Measurements from ENCODE around the gene TRIM69. TPM values are rescaled to one million over a fixed set of nuclear protein-coding genes. Genes with fewer than 3 reads are reported as not detected.
"Not testable (repeated sequence)": the region's sequence is repeated elsewhere in the genome, so short reads cannot be mapped to it uniquely, and the experiment has no call there.

TRIM69 gene
- total RNA-seq, 1 experiment from 2014 or later = 9.6 TPM

DNA sequence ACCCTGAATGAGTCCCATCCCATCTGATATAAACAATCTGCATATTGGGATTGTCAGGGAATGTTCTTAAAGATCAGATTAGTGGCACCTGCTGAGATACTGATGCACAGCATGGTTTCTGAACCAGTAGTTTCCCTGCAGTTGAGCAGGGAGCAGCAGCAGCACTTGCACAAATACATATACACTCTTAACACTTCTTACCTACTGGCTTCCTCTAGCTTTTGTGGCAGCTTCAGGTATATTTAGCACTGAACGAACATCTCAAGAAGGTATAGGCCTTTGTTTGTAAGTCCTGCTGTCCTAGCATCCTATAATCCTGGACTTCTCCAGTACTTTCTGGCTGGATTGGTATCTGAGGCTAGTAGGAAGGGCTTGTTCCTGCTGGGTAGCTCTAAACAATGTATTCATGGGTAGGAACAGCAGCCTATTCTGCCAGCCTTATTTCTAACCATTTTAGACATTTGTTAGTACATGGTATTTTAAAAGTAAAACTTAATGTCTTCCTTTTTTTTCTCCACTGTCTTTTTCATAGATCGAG, 20.5 kb upstream of the TRIM69 start:
- DNase-seq (ENCODE audit: low spot score) = no peak

GRCh38 chr15:44716983-44717602, 19.2 kb upstream of the TRIM69 start:
- DNase-seq (ENCODE audit: low spot score) = no peak

DNA sequence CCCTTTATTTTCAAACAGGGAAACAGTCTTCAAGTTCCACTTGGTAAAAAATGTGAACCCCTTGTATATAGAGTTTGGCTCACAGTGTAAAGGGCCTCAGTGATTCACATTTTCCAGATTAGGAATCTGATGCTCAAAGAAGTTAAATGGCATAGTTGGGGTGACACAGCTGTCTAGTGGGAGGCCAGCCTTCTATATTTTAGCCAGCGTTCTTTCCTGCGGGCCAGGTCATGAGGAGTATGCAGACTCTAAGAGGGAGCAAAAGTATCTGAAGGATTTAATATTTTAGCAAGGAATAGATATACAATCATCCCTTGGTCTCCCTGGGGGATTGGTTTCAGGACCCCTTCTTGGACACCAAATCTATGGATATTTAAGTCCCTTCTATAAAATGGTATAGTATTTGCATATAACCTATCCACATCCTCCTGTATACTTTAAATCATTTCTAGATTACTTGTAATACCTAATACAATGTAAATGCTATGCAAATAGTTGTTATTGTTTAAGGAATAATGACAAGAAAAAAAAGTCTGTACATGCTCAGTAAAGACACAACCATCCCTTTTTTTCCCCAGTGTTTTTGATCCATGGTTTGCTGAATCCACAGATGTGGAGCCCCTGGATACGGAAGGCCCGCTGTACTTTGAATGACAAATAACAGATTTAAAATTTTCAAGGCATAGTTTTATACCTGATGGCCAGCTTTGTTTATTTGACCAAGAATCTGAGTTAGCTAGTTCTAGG, 18.0 kb upstream of the TRIM69 start:
- DNase-seq (ENCODE audit: low spot score) = no peak

GRCh38 chr15:44718927-44719292, 17.4 kb upstream of the TRIM69 start:
- DNase-seq (ENCODE audit: low spot score) = no peak

- DNase-seq (ENCODE audit: low spot score) = no peak
Measured at GRCh38 chr15:44719293-44719999, 16.9 kb upstream of the TRIM69 start.

- DNase-seq (ENCODE audit: low spot score) = not testable (repeated sequence)
Measured at GRCh38 chr15:44720000-44720435, 16.3 kb upstream of the TRIM69 start.

DNA sequence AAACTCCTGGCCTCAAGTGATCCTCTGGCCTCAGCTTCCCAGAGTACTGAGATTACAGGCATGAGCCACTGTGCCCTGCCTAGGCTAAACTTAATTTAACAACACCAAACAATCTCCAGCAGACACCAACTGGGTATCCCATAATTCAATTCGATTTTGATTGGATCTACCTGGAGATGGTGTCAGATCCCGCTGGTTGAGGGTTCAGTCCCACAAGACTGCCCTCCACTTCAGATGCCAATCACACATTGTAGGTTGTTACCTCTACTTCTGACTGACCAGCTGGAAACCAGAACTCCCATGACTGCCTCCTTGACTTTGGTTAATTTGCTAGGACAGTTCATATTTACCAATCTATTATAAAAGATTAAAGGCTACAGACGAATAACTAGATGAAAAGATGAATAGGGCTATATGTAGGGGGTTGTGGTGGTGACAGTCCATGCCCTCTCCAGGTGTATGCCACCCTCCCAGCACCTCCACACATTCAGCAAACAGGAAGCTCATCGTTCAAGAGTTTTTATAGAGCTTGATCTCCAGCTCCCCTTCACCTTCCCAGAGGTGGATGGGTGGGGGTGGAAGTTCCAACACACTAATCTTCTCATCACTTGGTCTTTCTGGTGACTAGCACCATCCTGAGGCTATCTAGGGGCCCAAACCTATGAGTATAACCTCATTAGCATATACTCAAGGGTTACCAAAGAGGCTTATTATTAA, 15.7 kb upstream of the TRIM69 start:
- DNase-seq (ENCODE audit: low spot score) = no peak

GRCh38 chr15:44722011-44722410, 14.3 kb upstream of the TRIM69 start:
- no peak for DNase-seq (ENCODE audit: low spot score)

DNA sequence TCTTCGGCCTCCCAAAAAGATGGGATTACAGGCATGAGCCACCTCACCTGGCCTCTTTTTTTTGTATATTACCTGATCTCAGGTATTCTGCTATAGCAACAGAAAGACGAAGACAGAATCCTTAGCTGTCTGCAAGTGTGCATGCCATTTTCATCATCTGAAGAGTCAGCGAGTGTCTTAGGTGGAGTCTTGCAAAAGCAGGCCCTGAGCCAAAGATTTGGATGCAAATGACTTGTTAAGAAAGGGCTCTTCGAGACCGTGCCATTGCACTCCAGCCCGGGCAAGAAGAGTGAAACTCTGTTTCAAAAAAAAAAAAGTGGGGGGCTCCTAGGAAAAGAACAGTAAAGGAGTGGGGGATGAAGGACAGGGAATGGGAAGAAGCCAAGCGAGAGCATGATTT, 10.2 kb upstream of the TRIM69 start:
- DNase-seq (ENCODE audit: low spot score) = no peak

DNA sequence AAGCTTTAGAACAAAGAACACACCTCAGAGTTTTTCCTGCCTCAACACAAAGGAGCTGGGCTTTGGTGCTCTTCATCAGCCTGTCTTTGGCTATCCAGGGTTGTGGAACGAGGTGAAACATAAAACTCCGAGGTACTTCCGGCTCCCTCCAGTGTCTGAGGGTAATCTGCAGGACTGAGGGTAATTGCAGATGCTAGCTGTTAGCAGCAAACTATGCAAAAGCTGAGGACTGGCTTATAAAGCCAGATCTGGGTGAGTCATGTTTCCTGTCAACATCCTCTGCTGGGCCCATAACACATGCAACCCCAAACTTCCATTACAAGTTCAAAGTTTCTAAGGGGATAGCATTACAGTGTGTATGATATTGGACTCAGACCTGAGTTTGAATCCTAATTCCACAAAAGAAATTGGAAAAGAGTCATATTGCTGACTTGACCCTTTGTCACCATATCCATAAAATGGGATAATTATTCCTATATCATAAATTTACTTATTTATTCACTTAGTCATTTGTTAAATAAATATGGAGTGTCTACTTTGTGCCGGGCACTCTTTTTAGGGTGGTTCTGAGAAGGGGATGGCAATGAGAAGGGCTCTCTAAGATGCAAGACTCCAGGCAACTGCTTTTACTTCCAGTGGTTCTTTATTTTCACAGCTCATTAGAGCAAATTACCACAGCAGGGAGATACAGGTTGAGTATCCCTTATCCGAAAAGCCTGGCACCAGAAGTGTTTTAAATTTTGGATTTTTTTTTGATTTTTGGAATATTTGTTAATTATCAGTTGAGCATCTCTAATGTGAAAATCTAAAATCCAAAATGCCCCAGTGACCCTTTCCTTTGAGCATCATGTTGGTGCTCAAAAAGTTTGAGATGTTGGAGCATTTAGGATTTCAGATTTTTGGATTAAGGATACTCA, 9.5 kb upstream of the TRIM69 start:
- DNase-seq (ENCODE audit: low spot score) = peak; percentile 93

- DNase-seq (ENCODE audit: low spot score) = no peak
Measured at GRCh38 chr15:44727485-44728231, 8.7 kb upstream of the TRIM69 start.

DNA sequence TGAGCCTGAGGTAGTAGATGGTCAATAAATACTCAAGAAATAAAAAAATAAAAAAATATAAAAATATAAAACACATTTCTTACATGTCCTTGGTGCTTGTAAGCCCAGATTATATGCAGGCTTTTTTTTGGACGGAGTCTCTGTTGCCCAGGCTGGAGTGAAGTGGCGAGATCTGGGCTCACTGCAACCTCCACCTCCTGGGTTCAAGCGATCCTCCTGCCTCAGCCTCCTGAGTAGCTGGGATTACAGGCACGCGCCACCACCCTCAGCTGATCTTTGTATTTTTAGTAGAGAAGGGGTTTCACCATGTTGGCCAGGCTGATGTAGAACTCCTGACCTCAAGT, 8.1 kb upstream of the TRIM69 start:
- DNase-seq (ENCODE audit: low spot score) = not testable (repeated sequence)

- peak; percentile 99 for DNase-seq (ENCODE audit: low spot score)
Measured at GRCh38 chr15:44728576-44729407, 7.5 kb upstream of the TRIM69 start.

DNA sequence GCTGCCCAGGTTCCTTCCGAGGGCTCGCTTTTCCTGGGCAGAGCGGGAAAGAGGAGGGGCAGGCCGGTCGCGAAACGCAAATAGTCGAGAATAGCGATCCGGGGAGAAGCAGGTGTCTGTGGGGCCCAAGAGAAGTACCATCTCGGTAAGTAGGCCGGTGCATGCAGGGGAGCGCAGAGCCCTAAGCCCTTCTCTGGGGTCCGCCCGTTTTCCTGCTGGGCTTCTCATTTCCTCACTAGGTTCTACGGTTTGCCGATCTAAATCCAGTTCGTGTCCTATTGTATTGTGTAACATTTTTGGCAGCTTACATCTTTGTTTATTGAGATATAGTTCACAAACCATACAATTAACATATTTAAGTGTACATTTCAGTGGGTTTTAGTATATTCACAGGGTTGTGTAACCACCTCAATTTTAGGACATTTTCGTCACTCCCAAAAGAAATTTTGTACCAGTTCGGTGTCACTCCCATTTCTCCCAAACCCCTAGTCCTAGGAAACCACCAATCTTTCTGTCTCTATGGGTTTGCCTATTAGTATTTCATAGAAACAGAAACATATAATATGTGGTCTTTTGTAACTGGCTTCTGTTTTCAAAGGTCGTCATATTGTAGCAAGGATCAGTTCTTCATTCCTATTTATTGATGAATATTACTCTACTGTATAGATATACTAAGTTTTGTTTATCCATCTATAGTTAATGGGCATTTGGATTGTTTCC, 6.8 kb upstream of the TRIM69 start:
- no peak for DNase-seq (ENCODE audit: low spot score)

DNA sequence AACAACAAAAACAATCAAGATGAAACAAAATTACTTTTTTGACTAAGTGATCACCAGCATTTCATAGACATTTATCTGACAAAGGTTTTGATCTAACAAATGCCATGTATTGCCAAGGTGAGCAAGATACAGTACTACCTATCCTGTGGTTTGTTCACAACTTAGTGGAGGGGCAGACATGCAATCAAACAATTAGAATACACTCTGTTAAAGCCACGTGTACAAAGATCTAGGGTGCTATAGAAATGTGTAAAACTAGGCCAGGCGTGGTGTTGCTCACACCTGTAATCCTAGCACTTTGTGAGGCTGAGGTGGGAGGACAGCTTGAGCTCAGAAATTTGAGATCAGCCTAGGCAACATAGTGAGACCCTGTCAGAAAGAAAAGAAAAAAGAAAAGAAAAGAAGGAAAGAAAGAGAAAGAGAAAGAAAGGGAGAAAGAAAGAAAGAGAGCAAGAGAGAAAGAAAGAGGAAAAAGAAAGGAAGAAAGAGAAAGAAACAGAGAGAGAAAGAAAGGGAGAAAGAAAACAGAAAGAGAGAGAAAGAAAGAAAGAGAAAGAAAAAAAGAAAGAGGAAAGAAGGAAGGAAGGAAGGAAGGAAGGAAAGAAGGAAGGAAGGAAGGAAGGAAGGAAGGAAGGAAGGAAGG, 1.4 kb upstream of the TRIM69 start:
- DNase-seq (ENCODE audit: low spot score) = no peak

GRCh38 chr15:44735482-44736180, 697 bp upstream of the TRIM69 start:
- DNase-seq (ENCODE audit: low spot score) = no peak

GRCh38 chr15:44738340-44738984, 2.1 kb downstream of the TRIM69 start:
- peak; percentile 86 for DNase-seq (ENCODE audit: low spot score)

Measured in HT-29 (cell line).